Measurements from ENCODE around the gene ZDHHC14.
"Not testable (repeated sequence)": the region's sequence is repeated elsewhere in the genome, so short reads cannot be mapped to it uniquely, and the experiment has no call there.

Gene ZDHHC14

GRCh38 chr6:157407646-157408045 is 26.7 kb downstream of the ZDHHC14 start:
- no peak for DNase-seq

GRCh38 chr6:157408427-157408826 is 27.4 kb downstream of the ZDHHC14 start:
- DNase-seq: not testable (repeated sequence)

GRCh38 chr6:157410045-157410444 is 29.1 kb downstream of the ZDHHC14 start:
- DNase-seq: no peak

- no peak for DNase-seq
Observed at GRCh38 chr6:157411368-157411767, 30.4 kb downstream of the ZDHHC14 start.

- no peak for DNase-seq
Observed at GRCh38 chr6:157412791-157413190, 31.8 kb downstream of the ZDHHC14 start.

- no peak for DNase-seq
Observed at GRCh38 chr6:157420497-157420896, 39.5 kb downstream of the ZDHHC14 start.

DNA sequence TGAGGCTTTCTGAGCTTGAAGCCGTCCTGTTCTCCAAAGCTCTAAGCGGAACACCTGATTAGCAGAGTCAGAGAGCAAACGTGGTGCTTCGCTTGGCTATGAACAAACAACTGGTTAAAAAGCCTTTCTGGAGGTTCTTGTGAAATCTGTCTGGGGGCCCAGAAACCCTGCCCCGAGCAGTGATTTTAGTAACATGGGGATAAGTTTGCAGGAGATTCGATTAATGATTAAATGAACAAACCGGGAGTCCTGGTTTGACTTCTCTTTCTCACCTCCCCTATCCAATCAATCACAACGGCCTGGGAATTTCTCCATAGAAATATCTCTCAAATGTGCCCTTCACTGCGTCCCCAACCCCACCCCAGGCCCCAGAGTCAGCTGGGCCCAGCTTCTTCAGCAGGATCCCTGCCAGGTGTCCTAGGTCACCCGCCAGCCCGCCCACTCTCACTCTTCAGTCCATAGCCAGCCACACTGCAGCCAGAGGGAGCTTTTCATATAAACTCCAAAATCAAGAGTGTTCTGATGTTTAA is 43.6 kb downstream of the ZDHHC14 start:
- DNase-seq: no peak

DNA sequence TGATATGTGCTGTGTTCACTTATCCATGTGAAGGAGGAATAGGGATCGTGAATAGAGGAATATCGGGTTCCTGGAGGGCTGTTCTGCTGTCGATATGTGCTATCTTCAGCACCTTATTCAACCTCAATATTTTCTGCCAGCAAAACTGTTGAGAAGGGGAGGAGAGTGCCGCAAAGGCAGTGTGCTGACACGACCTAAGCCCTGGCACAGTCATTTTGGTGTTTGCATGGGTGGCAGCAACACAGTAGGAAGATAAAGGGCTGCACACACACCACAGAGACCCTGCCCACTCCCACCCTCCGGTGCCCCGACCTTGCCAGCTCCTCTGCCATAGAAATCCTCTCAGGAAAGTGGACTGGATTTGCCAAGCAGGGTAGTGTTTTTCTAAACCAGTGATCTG is 47.0 kb downstream of the ZDHHC14 start:
- DNase-seq: no peak

DNA sequence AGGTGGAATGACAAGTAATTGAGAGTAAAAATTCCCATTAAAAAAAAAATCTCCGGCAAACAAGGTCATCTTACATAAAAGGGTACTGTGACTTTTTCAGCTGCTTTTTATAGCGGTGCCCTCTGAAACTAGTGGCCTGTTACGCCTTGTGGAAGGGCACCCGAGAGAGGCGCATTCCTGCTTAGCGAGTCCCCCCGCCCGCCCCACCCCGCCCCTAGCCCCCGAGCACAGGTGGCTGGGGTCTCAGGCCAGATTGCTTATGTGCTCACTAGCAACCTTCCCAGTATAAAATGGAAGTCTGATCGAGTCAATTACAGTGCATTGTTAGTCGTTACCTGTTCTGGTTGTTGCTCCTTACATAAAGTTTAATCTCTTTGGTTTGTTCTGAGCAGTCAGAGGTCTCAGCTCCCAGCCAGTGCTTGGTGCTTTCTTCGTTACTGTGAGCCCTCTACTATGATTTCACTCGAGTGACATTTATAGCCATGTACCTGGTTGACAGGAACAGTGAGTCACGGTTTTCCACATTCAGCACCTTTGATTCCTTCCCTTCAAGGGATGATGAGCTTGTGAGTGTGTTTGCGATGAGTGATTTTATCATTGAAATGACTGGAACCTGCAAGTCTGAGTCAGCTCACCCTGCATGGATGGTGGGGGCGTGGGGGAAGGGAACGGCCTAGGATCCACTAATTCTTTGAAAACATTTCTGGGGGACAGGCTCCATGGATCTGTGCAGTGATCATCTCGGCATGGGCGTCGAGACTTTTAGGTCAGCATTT is 47.6 kb downstream of the ZDHHC14 start:
- no peak for DNase-seq

- no peak for DNase-seq
Observed at GRCh38 chr6:157429248-157429647, 48.3 kb downstream of the ZDHHC14 start.

GRCh38 chr6:157430834-157431233 is 49.8 kb downstream of the ZDHHC14 start:
- DNase-seq: no peak

DNA sequence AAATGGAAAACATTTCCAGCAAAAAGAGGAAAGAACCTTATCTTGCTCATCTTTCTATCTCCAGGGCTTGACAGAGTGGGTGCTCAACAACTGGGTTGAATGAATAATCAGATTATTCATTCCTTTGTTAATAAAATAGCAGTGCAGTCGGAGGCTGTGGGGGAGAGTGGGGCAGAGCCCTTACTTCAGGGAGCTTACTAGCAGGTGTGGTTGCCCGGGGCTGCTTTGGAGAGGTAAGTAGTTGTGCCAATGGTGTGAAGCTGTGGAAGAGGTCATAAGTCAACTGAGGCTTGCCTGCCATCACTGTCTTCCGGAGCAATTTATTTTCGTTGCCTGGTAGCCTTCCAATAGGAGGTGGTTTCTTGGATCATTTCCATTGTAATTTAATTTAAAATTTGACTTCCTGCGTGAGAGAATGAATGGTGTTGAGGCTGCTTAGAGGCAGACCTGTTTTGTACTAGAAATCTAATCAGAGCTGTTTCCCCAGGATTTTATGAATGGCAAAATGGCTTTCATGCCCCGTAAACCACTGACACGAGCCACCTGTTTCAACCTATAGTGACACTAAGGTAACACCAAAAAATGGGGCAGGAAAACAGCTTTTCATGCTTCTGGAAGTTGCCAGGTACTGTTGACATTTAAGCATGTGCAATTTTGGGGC is 51.4 kb downstream of the ZDHHC14 start:
- no peak for DNase-seq

GRCh38 chr6:157432892-157433265 is 51.9 kb downstream of the ZDHHC14 start:
- DNase-seq: no peak

- no peak for DNase-seq
Observed at GRCh38 chr6:157433678-157434081, 52.7 kb downstream of the ZDHHC14 start.

- no peak for DNase-seq
Observed at GRCh38 chr6:157434349-157435033, 53.5 kb downstream of the ZDHHC14 start.

DNA sequence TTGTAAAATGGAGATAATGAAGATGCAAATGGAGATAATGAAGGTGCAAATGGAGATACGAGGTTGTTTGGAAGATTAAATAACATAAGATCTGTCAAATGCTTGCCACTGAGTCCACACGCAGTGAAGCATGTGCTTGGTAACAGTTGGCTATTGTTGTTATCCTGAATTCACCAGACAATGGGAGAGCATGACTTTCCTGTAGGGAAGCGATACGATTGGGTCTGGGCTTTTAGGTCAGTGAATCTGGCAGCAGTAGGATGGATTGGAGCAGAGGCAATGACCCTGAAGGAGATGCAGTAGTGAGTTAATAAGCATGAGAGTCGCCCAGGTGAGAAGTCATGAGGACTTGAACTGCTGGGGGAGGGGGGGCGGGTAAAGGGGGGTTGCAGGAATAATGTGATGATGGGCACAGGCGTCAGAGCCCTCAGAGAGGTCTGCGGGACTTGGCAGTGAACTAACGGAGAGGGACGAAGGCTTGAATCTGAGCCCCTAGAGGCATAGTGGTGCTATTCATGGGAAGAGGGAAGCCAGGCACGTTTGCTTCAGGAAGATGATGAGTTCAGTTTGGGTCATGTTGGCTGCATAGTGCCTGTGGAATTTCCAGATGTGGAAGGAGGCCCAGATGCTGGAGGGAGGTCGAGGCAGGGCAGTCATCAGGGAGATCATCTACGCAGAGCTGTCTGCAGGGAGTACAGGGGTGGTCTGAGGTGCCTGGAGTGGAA is 55.4 kb downstream of the ZDHHC14 start:
- DNase-seq: no peak

DNA sequence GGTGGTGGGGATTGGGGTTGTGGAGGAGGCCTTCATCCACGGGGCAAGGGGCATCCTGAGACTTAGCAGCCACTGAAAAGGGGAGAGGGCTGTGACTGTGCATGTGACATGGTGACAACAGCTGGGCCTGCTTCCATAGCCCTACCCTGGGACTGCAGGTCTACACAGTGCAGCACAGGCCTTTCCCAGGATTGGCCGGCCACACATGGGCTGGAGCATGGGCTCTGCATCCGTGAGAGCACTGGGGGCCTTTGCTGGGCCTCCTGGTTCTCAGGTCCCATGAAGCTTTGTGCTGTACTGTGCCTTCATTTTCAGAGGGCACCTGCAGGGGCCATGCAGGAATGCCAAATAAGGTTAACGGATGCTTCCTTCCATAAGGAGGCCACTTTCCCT is 56.0 kb downstream of the ZDHHC14 start:
- no peak for DNase-seq

GRCh38 chr6:157438611-157439111 is 57.7 kb downstream of the ZDHHC14 start:
- peak; percentile 73 to 74 for DNase-seq

DNA sequence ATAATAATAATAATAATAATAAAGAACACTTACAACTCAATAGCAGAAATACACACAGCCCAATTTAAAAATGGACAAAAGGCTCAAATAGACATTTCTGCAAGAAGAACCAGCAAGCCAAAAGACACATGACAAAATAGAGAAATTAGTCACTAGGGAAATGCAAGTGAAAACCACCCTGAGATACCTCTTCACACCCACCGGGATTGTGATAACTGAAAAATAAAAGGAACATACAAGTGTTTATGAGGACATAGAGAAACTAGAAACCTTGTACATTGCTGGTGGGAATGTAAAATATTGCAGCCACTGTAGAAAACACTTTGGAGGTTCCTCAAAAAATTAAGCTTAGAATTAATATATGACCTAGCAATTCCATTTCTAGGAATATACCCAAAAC is 59.2 kb downstream of the ZDHHC14 start:
- peak; percentile 56 to 76 for DNase-seq

GRCh38 chr6:157442291-157442690 is 61.3 kb downstream of the ZDHHC14 start:
- DNase-seq: peak; percentile 79 to 89

- no peak for DNase-seq
Observed at GRCh38 chr6:157443066-157443800, 62.2 kb downstream of the ZDHHC14 start.
